GM21447 (cell line): ENCODE results near the gene MKI67.

ENCODE experiments used
- ATAC-seq: cut with Tn5 transposase; IDR thresholded peaks from one replicate; pipeline ENCODE4 v1.9.1; 2021; ENCODE audit not compliant: unreplicated experiment

Gene MKI67

GRCh38 chr10:128084991-128085390 is 41.2 kb downstream of the MKI67 start:
- no peak for ATAC-seq

GRCh38 chr10:128084364-128084763 is 41.9 kb downstream of the MKI67 start:
- ATAC-seq: no peak

GRCh38 chr10:128083191-128083895 is 42.9 kb downstream of the MKI67 start:
- ATAC-seq: no peak

- ATAC-seq: no peak
These were observed 44.5 kb downstream of the MKI67 start for GRCh38 chr10:128081720-128082119.

GRCh38 chr10:128081222-128081621 is 45.0 kb downstream of the MKI67 start:
- no peak for ATAC-seq

GRCh38 chr10:128080641-128081040 is 45.6 kb downstream of the MKI67 start:
- no peak for ATAC-seq

- ATAC-seq: no peak
These were observed 46.0 kb downstream of the MKI67 start for GRCh38 chr10:128080231-128080630.

GRCh38 chr10:128078136-128078969 is 47.9 kb downstream of the MKI67 start:
- ATAC-seq: no peak

- no peak for ATAC-seq
These were observed 48.9 kb downstream of the MKI67 start for GRCh38 chr10:128077155-128077875.

- ATAC-seq: no peak
These were observed 51.6 kb downstream of the MKI67 start for GRCh38 chr10:128074589-128074988.

- no peak for ATAC-seq
These were observed 52.3 kb downstream of the MKI67 start for GRCh38 chr10:128073890-128074289.

GRCh38 chr10:128072941-128073645 is 53.1 kb downstream of the MKI67 start:
- no peak for ATAC-seq

GRCh38 chr10:128072046-128072445 is 54.2 kb downstream of the MKI67 start:
- no peak for ATAC-seq

GRCh38 chr10:128071417-128071782 is 54.8 kb downstream of the MKI67 start:
- ATAC-seq: no peak

GRCh38 chr10:128070721-128071416 is 55.4 kb downstream of the MKI67 start:
- ATAC-seq: no peak

GRCh38 chr10:128070161-128070560 is 56.1 kb downstream of the MKI67 start:
- no peak for ATAC-seq

- no peak for ATAC-seq
These were observed 56.7 kb downstream of the MKI67 start for GRCh38 chr10:128069351-128070051.

GRCh38 chr10:128068398-128069285 is 57.6 kb downstream of the MKI67 start:
- no peak for ATAC-seq
